Mucosa of descending colon (tissue), 3 donors: ENCODE measurements around the gene MYCN. TPM values are rescaled to one million over a fixed set of nuclear protein-coding genes. Genes with fewer than 3 reads are reported as not detected.

ENCODE experiments used
- ATAC-seq: fragments of 200-7000 bp; cut with Tn5 transposase; one replicate; pipeline ENCODE4 v1.9.1; 2020; ENCODE audit warnings: mild to moderate bottlenecking, moderate library complexity
- DNase-seq, 3 donors: peaks; one replicate each; pipeline ENCODE4 v3.0.0-alpha.2; 2020
- H3K36me3 ChIP-seq: fragments of 200-600 bp; one replicate; pipeline ENCODE4 v1.8.0; 2021; ENCODE audit warnings: low read depth, mild to moderate bottlenecking
- H3K4me1 ChIP-seq: fragments of 200-600 bp; one replicate; pipeline ENCODE4 v1.8.0; 2021; ENCODE audit warnings: low read depth, mild to moderate bottlenecking
- H3K4me3 ChIP-seq: fragments of 200-600 bp; one replicate; pipeline ENCODE4 v1.8.0; 2021; ENCODE audit warnings: mild to moderate bottlenecking
- H3K9me3 ChIP-seq: fragments of 200-600 bp; one replicate; pipeline ENCODE4 v1.8.0; 2021; ENCODE audit warnings: mild to moderate bottlenecking
- CTCF ChIP-seq: fragments of 200-600 bp; IDR thresholded peaks from one replicate; pipeline ENCODE4 v1.8.0; 2022; ENCODE audit warnings: antibody characterized with exemption, mild to moderate bottlenecking
- intact Hi-C, 2 donors: fragments of 100-400 bp; cut with DNase I in 1 of 2; cut with micrococcal nuclease in 1 of 2; formaldehyde crosslinking; loops; one replicate each; pipeline versions ENCODE4 v1.11.0 to v1.11.1; 2022; cut with DNase I, micrococcal nuclease
- total RNA-seq, 3 donors: library from RNA; stranded (reverse); fragmentation: NEBNext Ultra II Directional in 2 of 3; extraction: Animal tissue kit (Norgen Biotek cat#: 25700) in 2 of 3; gene quantifications; one replicate each; pipeline versions ENCODE4 v1.2.1 to v1.2.4, GENCODE V29; 2021 to 2023
- donor health status: DM: no; HTN: no; CAD: no; lungs with moderate emphysema.
- donor health status: DM: no; HTN: no; CAD: no.
- donor health status: DM: no; HTN: yes; CAD: no.

MYCN gene
- total RNA-seq, 3 donors from 2014 or later = 0.52 to 1.1 (median 1.1) TPM

GRCh38 chr2:15935189-15935588, 5.2 kb upstream of the MYCN start:
- H3K4me1 ChIP-seq = peaks cover 8% of the 10 kb centered on the region
- H3K36me3 ChIP-seq = no peaks in the 10 kb centered on the region
- H3K4me3 ChIP-seq = no peak overlapping the region
- TF ChIP-seq CTCF = no peak
- DNase-seq (no peak), ATAC-seq (no peak)
- H3K9me3 ChIP-seq = no peaks in the 10 kb centered on the region
- intact Hi-C loops = loop anchor here in 1 of 2 donors (10.0 kb wide), 1 partner anchor 350 kb away; no protein-coding TSS in a partner anchor

- intact Hi-C loops = loop anchor here in 1 of 2 donors (10.0 kb wide), 1 partner anchor 349 kb away; no protein-coding TSS in a partner anchor
- Histone ChIP-seq H3K36me3 (no peaks in the 10 kb centered on the region), H3K4me1 (peaks cover 12% of the 10 kb centered on the region), H3K9me3 (no peaks in the 10 kb centered on the region), H3K4me3 (no peak overlapping the region)
- no peak for TF ChIP-seq CTCF
- no peak for ATAC-seq
- DNase-seq = no peak
Measured at GRCh38 chr2:15935675-15936074, 4.7 kb upstream of the MYCN start.

GRCh38 chr2:15936277-15937104, 3.9 kb upstream of the MYCN start:
- intact Hi-C loops = loop anchor here in 1 of 2 donors (10.0 kb wide), 1 partner anchor 348 kb away; no protein-coding TSS in a partner anchor
- no peak for ATAC-seq
- TF ChIP-seq CTCF = no peak

GRCh38 chr2:15937105-15937881, 3.1 kb upstream of the MYCN start:
- Histone ChIP-seq H3K4me3 (no peak overlapping the region), H3K9me3 (no peaks in the 10 kb centered on the region), H3K36me3 (no peaks in the 10 kb centered on the region), H3K4me1 (peaks cover 28% of the 10 kb centered on the region)
- DNase-seq (no peak), ATAC-seq (no peak)
- intact Hi-C loops = loop anchor here in 1 of 2 donors (10.0 kb wide), 1 partner anchor 348 kb away; no protein-coding TSS in a partner anchor
- TF ChIP-seq CTCF = no peak

More at GRCh38 chr2:15936277-15937104, 3.9 kb upstream of the MYCN start:
- no peak for DNase-seq
- no peak overlapping the region for H3K4me3 ChIP-seq
- peaks cover 20% of the 10 kb centered on the region for H3K4me1 ChIP-seq
- no peaks in the 10 kb centered on the region for H3K9me3 ChIP-seq
- no peaks in the 10 kb centered on the region for H3K36me3 ChIP-seq

GRCh38 chr2:15937882-15938802, 2.2 kb upstream of the MYCN start:
- ATAC-seq (no peak), DNase-seq (no peak)
- peaks cover 33% of the 10 kb centered on the region for H3K4me1 ChIP-seq
- H3K4me3 ChIP-seq = no peak overlapping the region
- TF ChIP-seq CTCF = no peak
- no peaks in the 10 kb centered on the region for H3K36me3 ChIP-seq
- intact Hi-C loops = loop anchor here in 1 of 2 donors (10.0 kb wide), 1 partner anchor 347 kb away; no protein-coding TSS in a partner anchor
- no peaks in the 10 kb centered on the region for H3K9me3 ChIP-seq
